Kidney capillary endothelial cell (primary cell): Measurements from ENCODE around the gene GYS2.

Experiments
- DNase-seq: peaks from one replicate; pipeline ENCODE4 v3.0.0-alpha.2; 2018; ENCODE audit warnings: low spot score

GYS2 gene

DNA sequence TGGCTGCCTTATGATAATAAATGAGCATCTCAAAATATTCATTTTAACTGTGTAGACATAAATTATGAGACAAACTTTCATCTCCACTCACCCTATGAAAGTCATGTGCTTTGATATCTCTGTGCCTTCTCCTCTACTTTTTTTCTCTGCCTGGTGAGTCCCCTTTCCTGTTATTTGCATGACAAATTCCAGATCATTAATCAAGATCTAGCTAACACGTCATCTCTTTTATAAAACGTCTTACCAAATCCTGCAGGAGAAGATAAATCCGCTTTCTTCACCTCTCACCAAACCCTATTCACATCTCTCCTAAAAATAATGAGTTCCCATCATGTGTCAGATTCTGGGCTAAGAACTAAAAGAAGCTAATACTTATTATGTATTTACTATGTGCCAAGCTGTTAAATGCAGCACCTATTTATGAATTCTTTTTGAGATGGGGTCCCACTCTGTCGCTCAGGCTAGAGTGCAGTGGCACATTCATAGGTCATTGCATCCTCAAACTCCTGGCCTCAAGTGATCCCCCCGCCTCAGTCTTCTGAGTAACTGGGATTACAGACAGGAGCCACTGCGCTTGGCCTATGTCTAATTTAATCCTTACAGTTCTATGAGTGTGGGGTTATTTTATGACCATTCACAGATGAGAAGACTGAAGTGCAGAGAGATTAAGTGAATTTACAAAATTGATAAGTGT is 51.9 kb downstream of the GYS2 start:
- DNase-seq, result no peak

GRCh38 chr12:21551841-21552465 is 52.7 kb downstream of the GYS2 start:
- DNase-seq, result no peak

DNA sequence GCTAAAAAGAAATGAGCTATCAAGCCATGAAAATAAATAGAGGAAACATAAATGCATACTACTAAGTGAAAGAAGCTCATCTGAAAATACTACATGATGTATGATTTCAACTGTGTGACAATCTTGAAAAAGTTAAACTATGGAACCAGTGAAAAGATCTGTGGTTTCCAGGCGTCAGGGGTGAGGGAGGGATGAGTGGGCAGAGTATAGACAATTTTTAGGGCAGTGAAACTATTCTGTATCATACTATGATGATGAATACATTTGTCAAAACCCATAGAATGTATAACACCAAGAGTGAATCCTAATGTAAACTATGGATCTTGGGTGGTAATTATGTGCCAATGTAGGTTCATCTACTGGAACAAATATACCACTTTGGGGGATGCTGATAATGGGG is 57.2 kb downstream of the GYS2 start:
- DNase-seq, result no peak

- no peak for DNase-seq
Measured at GRCh38 chr12:21546716-21547115, 57.9 kb downstream of the GYS2 start.

DNA sequence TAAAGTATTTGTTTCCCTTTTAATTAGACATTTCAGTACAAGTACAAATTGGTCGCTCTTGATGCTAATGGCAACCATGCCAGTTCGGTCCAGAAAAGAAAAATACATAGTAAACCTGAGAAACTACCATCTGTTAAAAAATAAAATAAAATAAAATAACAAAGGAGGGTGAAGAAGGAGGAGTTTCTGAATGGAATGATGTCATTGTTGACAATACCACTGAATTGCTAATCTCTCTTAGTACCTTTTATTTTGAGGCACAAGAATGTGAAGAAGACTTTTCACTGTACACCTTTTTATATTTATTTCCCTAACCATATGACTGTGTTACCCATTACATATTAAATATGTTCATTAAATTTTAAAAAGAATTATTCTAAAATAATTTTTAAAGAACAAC is 59.1 kb downstream of the GYS2 start:
- DNase-seq, result no peak

DNA sequence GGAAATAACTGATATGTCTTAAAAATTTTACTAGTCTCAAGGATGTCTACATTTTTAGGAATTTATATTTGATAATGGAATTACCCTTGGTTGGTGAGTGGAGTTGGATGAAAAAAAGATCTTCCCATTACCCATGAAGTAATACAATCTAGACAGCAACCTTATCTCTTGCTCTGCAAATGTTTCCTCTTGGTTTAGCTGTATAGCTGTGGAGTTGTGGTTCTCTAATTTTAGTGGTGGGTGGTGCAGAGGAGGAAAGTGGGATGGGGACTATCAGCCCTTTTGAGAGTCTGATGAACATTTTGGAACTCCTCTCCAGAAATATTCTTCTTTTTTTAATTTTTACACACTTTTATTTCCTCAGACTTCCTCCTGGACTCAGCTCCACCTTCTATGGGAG is 61.5 kb downstream of the GYS2 start:
- no peak for DNase-seq

GRCh38 chr12:21542403-21542802 is 62.2 kb downstream of the GYS2 start:
- no peak for DNase-seq

GRCh38 chr12:21541773-21542172 is 62.9 kb downstream of the GYS2 start:
- no peak for DNase-seq

DNA sequence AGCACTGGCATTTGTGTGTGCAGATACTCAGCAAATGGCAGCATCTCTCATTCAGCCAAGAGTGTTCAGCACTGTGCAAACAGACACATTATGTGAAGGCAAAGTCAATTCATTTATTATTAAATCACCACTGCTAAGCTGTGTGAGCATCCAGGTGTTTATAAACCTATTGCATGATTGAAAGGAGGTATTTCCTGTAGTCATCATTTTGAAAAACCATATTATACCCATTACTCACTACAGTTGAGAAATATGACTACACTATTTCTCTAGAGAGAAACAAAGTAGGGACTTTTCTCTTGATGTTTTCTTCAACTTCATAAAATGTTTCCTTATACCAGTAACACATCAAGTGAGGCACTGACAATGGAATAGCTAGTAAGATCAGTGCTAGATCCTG is 64.8 kb downstream of the GYS2 start:
- DNase-seq, result no peak

DNA sequence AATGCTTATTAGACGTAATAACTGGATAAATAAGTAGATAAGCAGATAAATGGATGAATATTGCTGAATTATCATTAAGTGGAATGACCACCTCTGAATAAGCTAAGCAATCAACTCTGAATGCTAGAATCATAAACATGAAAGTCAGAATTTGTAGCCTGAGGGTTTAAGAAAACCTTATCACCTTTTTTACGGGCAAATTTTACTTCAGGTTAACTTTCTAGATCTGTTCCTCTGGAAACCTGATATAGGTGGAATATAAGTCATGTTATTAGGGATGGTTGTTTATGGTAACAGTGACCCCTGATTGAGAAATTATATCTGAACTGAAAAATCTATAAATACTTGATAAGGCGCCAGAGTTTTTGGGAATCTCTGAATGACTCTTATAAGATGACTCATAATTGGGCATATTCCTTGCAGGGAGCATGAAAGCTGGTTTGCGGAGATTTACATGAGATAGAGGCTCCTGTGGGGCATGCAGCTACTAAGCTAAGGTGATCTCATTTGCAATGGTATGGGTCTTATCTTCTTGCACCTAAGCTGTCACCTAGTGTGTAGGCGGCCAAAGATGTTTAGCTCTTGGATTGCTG is 66.5 kb downstream of the GYS2 start:
- no peak for DNase-seq

DNA sequence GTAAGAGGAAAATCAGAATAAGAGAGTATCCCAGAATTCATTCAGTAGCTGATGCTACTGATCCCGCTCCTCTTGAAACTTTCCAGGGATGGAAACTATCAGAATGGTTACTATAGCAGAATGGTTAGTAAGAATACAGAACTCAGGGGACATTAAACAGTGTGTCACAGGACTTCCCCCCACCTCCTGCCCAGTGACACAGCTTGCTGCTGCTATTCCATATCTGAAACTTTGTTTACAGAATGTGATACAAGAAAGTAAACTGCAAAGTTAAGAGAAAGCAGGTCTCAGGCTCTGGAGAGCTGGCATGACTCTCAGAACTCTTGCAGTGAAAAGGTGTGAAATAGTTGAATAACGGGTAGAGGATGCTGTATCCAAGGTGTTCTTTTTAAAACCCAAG is 75.2 kb downstream of the GYS2 start:
- DNase-seq, result no peak

DNA sequence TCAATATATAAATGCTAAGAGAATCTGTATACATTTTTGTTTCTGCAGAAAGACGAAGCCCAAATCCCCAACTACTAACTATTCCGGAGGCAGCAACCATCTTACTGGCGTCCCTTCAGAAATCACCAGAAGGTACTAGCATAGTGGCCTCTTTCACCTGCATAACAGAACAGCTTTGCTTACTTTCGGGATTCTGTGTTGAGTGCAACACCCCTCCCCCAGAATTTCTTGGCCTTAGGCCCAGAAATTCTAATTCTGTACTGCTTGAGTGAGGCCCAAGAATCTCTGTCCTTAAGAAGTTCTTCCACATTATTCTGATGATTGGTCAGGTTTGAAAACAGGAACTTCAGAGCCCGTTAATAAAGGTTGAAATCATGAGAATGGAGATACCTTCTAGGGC is 75.7 kb downstream of the GYS2 start:
- DNase-seq, result no peak

DNA sequence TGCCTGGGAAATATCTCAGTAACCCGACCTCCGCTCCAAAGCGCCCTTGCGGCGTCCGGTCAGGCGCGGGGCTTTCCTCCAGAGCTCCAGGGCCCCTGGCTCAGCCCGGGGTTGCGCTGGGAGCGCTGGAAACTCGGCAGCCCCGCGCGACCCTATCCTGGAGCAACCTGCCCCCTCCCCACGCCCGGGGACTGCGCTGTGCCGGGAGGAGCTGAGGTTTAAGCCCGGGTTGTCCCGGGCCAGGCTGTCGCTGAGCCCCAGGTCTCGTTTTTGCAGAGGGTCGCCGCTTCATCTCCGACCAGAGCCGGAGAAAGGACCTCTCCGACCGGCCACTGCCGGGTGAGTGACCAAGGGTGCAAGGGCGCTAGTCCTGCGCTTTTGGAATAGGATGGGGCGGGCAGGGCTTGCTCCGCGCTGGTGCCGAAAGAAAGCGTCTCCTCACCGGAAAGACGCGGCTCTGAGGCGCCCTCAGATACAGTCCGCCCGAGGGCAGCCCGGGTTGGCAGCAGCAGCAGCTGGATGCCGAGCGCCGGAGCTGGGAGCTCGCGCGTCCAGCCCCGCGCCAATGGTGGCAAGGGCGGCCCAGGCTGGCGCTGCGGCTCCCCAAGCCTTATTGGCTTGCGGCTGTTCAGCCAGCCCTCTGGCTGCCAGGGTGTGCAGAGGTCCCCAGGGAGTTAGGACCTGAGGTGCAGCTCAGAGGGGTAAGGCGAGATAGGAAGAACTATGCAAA is 77.0 kb downstream of the GYS2 start:
- DNase-seq, result peak; percentile 26

GRCh38 chr12:21526721-21527345 is 77.8 kb downstream of the GYS2 start:
- peak; percentile 1 for DNase-seq

- DNase-seq, result peak; percentile 6
Measured at GRCh38 chr12:21526053-21526452, 78.6 kb downstream of the GYS2 start, which contains the start of gene SPX. Gene SPX (plus strand): TSS chr12:21526296. CDS start chr12:21526473, 177 bp downstream.

DNA sequence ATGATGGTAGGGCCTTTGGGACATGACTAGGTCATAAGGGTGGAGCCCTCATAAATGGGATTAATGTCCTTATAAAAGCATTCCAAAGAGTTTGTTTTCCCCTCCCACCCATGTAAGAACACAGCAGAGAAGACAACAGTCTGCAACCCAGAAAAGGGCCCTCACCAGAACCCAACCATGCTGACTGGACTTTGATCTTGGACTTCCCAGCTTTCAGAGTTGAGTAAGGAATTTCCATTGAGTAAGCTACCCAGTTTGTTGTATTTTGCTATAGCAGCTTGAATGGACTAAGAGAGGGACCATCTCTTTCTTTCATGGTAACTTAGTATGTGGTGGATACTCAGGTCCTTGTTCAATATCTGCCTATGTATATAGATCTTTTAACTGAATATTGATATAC is 81.5 kb downstream of the GYS2 start:
- DNase-seq, result no peak

- no peak for DNase-seq
Measured at GRCh38 chr12:21521541-21521940, 83.1 kb downstream of the GYS2 start.

- DNase-seq, result no peak
Measured at GRCh38 chr12:21518451-21518850, 86.2 kb downstream of the GYS2 start.

DNA sequence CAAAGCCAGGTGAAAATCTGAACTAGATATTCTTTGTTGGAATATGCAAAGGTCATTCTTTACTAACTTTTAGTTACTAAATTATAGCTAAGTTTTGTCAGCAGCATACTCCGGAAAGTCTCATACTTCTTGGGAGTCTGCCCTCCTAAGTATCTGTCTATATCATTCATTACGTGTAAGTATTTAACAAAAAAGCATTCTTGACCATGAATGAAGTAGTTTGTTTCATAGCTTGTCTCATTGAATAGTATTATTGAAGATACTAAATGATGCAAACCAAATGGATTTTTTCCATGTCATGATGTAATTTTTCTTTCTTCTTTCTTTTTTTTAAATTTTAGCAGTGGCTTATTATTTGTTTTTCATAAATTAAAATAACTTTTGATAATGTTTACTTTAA is 88.4 kb downstream of the GYS2 start:
- DNase-seq, result no peak

DNA sequence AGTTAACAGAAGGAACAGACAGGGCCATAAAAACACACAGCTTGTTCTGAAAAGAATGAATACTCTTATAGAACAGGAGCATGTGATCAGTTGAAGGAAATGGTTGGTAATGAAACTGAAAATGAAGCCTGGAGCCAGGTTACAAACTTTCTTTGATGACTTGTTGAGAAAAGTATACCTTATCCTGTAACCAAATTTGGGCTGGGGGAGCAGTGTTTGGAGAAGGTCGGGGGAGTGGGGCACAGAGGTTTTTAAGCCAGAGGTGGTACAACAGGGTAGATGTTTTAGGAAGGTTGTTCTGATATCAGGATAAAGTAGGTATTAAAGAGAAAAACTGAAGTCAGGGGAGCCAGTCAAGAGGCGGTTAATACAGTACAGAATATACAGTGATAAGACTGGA is 94.9 kb downstream of the GYS2 start:
- DNase-seq, result no peak

GRCh38 chr12:21507849-21508248 is 96.8 kb downstream of the GYS2 start:
- DNase-seq, result no peak

DNA sequence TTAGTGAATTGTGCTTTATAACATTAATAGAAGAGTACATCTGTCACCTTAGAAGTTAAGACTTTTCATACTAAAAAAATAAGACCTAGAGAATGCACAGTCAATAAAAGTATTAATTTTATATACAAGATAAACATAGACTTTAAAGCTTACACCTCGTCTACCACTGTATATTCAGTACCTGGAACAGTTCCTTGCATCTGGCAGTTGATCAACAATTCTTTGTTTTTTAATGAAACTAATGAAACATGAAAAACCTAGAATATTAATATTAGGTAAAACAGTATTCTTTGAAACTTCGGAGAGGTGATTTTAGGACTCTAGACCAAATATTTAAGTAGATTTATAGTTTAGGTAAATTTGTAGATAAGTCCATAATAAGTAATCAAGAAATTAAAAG is 98.8 kb downstream of the GYS2 start:
- no peak for DNase-seq
